ENCODE results near the gene DCDC2C. TPM values are rescaled to one million over a fixed set of nuclear protein-coding genes. Genes with fewer than 3 reads are reported as not detected.

DCDC2C gene
- polyA plus RNA-seq, 1 of the 3 experiments (the other 2 are of a cell fraction): not detected

GRCh38 chr2:3725458-3726250 lies 22.3 kb downstream of the DCDC2C start (continued):
- no peak for TF ChIP-seq IRF3 (IDR thresholded peaks at IDR 0.05; ENCODE audit: low read depth, low read length)
- TF ChIP-seq GABPA (IDR thresholded peaks at IDR 0.05; ENCODE audit: low read depth): no peak
- no peak for TF ChIP-seq MXI1 (IDR thresholded peaks at IDR 0.05; ENCODE audit: low read depth, low read length)

- H2AFZ ChIP-seq (ENCODE audit: low read depth): no peak overlapping the region
- H3K4me1 ChIP-seq (ENCODE audit: control insufficient read depth in 1 of 2, insufficient read depth in 2 of 2, low read depth in 1 of 2, low read length in 1 of 2): peaks cover 0 to 6% of the 10 kb centered on the region in 2 experiments; a peak in 1 of 4 replicates
- no peaks in the 10 kb centered on the region for H4K20me1 ChIP-seq (ENCODE audit: insufficient read depth)
- POLR2A ChIA-PET: no interaction called here
- no peaks in the 10 kb centered on the region for H3K9me3 ChIP-seq
- no peak overlapping the region for H3K4me3 ChIP-seq (ENCODE audit: low read depth in 2 of 2, low read length in 1 of 2)
- H3F3A ChIP-seq (replicated peaks; ENCODE audit: insufficient read depth): no peaks in the 10 kb centered on the region
- no peak overlapping the region for H3K27ac ChIP-seq (ENCODE audit: low read depth in 2 of 2, low read length in 1 of 2)
- CTCF ChIA-PET: interaction anchor here (4.6 to 6.2 kb wide), 5 partner anchors 12 to 100 kb away, joined by 42 to 218 read pairs (median 85); no protein-coding TSS in a partner anchor
- TF ChIP-seq TEAD4 (IDR thresholded peaks at IDR 0.05; ENCODE audit: borderline replicate concordance, insufficient read depth) (no peak), MEF2A (IDR thresholded peaks at IDR 0.05; ENCODE audit: borderline replicate concordance, low read depth) (no peak), PBX3 (IDR thresholded peaks at IDR 0.05) (no peak), FOXJ3 (CRISPR knock-in tag; IDR thresholded peaks at IDR 0.05) (no peak), MAX (IDR thresholded peaks at IDR 0.05; ENCODE audit: low read depth) (no peak), IRF3 (IDR thresholded peaks at IDR 0.05; ENCODE audit: low read depth, low read length) (no peak), CHD2 (IDR thresholded peaks at IDR 0.05; ENCODE audit: low read length, partially characterized antibody) (no peak), USF1 (IDR thresholded peaks at IDR 0.05; ENCODE audit: borderline replicate concordance, low read depth) (no peak), GATA2 (CRISPR knock-in tag; IDR thresholded peaks at IDR 0.05) (no peak), FOXM1 (IDR thresholded peaks at IDR 0.05; ENCODE audit: low read depth) (no peak), TCF12 (IDR thresholded peaks at IDR 0.05) (no peak), JUND (IDR thresholded peaks at IDR 0.05) (no peak), TAF1 (IDR thresholded peaks at IDR 0.05; ENCODE audit: borderline replicate concordance, low read depth, low read length) (no peak), SMC3 (IDR thresholded peaks at IDR 0.05; ENCODE audit: low read depth, low read length) (no peak), POLR2AphosphoS5 (IDR thresholded peaks at IDR 0.05; ENCODE audit: low read depth, low read length) (no peak), GABPA (IDR thresholded peaks at IDR 0.05; ENCODE audit: low read depth) (no peak), EP300 (IDR thresholded peaks at IDR 0.05; ENCODE audit: borderline replicate concordance in 1 of 2, low read depth in 1 of 2, low read length in 1 of 2) (no peak)
- H3K9me2 ChIP-seq: no peaks in the 10 kb centered on the region
- no peak overlapping the region for H3K9ac ChIP-seq
- H3K79me2 ChIP-seq (ENCODE audit: insufficient read depth): no peaks in the 10 kb centered on the region
- no peaks in the 10 kb centered on the region for H3K27me3 ChIP-seq (ENCODE audit: insufficient read depth)
- no peak for DNase-seq
- no peaks in the 10 kb centered on the region for H3K36me3 ChIP-seq (replicated peaks in 1 of 2; ENCODE audit: control insufficient read depth in 1 of 2, insufficient read depth in 2 of 2, low read length in 1 of 2)
- WGBS (ENCODE audit: low lambda C conversion rate): 53% methylated on average over 10 of the region's 10 CpGs
- no peak overlapping the region for H3K4me2 ChIP-seq
Observed at GRCh38 chr2:3726511-3726910, 23.1 kb downstream of the DCDC2C start.
